H1 (cell line): Measurements from ENCODE around the gene HDAC7.

Source experiments
- CTCF ChIP-seq, 3 experiments: IDR thresholded peaks; 1 replicate in 2 of 3; 2 replicates in 1 of 3; pipeline versions ENCODE4 v1.5.1 to v1.6.1; 2011; ENCODE audit warnings: low read length in 3 of 3, mild to moderate bottlenecking in 3 of 3, inconsistent platforms in 2 of 3, low read depth in 1 of 3, moderate library complexity in 1 of 3; ENCODE audit not compliant: insufficient read depth in 1 of 3; ENCODE audit errors: control extremely low read depth in 1 of 3
- POLR2AphosphoS5 ChIP-seq: IDR thresholded peaks from 2 replicates; pipeline ENCODE4 v1.6.1; 2011; ENCODE audit warnings: low read depth, low read length
- RAD21 ChIP-seq, 2 experiments: IDR thresholded peaks in 1 of 2; conservative IDR thresholded peaks in 1 of 2; 2 replicates each; pipeline ENCODE4 v1.6.1; 2011; ENCODE audit warnings: low read depth in 2 of 2, low read length in 2 of 2, improper control_type of control experiment in 1 of 2, inconsistent platforms in 1 of 2, mild to moderate bottlenecking in 1 of 2, moderate library complexity in 1 of 2
- RFX5 ChIP-seq: IDR thresholded peaks from 2 replicates; pipeline ENCODE4 v1.6.1; 2011; ENCODE audit warnings: low read depth, low read length, improper control_type of control experiment, borderline replicate concordance
- RXRA ChIP-seq: IDR thresholded peaks from 2 replicates; pipeline ENCODE4 v1.6.1; 2011; ENCODE audit warnings: low read depth, mild to moderate bottlenecking, low read length, moderate library complexity; ENCODE audit not compliant: insufficient read depth
- SIN3A ChIP-seq, 2 experiments: IDR thresholded peaks in 1 of 2; conservative IDR thresholded peaks in 1 of 2; 2 replicates each; pipeline ENCODE4 v1.6.1; 2011 to 2012; ENCODE audit warnings: low read length in 2 of 2, improper control_type of control experiment in 1 of 2, low read depth in 1 of 2, mild to moderate bottlenecking in 1 of 2
- SP1 ChIP-seq: IDR thresholded peaks from 2 replicates; pipeline ENCODE4 v1.6.1; 2011; ENCODE audit warnings: low read depth, low read length
- TBP ChIP-seq: IDR thresholded peaks from 2 replicates; pipeline ENCODE4 v1.6.1; 2011; ENCODE audit warnings: low read depth, low read length, improper control_type of control experiment
- YY1 ChIP-seq: IDR thresholded peaks from 2 replicates; pipeline ENCODE4 v1.6.1; 2011; ENCODE audit warnings: low read depth, mild to moderate bottlenecking, low read length

- no peak for TF ChIP-seq YY1
- no peak for TF ChIP-seq RFX5
- no peak for TF ChIP-seq POLR2AphosphoS5
- no peak for TF ChIP-seq TBP
- no peak for TF ChIP-seq SP1
- TF ChIP-seq CTCF (IDR thresholded peaks at IDR 0.05; ENCODE audit: control extremely low read depth in 1 of 3, insufficient read depth in 1 of 3, low read depth in 1 of 3, low read length in 3 of 3): no peak
- no peak for TF ChIP-seq RXRA
- TF ChIP-seq RAD21 (IDR thresholded peaks at IDR 0.05 in 1 of 2, conservative IDR thresholded peaks at IDR 0.05 in 1 of 2; ENCODE audit: low read depth in 2 of 2, low read length in 2 of 2): no peak
- no peak for TF ChIP-seq SIN3A (conservative IDR thresholded peaks at IDR 0.05 in 1 of 2, IDR thresholded peaks at IDR 0.05 in 1 of 2; ENCODE audit: low read depth in 1 of 2, low read length in 2 of 2)
Observed at GRCh38 chr12:47785036-47785886, 34.4 kb downstream of the HDAC7 start.
